GM12873 (cell line): ENCODE data around the gene PPP2R1B.

Experiments
- TF ChIP-seq, protein P1 (sequence below): IDR thresholded peaks from 2 replicates; pipeline ENCODE4 v1.5.1; 2012; ENCODE audit warnings: low read depth, mild to moderate bottlenecking, moderate library complexity, low read length, control low read depth; ENCODE audit not compliant: insufficient read depth; ENCODE audit errors: missing control alignments

PPP2R1B gene

DNA sequence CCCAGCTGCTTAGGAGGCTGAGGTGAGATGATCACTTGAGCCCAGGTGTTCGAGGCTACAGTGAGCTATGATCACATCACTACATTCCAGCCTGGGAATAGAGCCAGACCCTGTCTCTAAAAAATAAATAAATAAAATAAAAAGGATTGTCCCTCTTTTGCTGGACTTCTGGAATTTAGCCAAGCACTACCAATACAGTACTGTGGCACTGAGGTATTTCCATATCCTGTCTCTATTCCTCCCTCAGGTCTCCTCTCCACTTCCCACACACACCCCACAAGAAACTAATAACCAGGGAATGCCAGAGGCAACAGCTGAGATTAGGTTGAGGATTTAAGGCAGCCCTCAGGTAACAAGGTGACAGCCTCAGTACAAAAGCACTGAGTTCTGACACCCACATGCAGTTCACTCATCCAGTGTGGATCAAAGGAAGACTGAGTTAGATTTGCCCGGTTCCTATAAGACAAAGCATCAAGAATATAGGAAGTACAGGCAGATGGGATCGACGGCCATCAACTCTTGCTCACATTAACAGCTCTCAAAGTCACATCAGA lies 4.5 kb upstream of the PPP2R1B start:
- TF ChIP-seq, protein P1, sequence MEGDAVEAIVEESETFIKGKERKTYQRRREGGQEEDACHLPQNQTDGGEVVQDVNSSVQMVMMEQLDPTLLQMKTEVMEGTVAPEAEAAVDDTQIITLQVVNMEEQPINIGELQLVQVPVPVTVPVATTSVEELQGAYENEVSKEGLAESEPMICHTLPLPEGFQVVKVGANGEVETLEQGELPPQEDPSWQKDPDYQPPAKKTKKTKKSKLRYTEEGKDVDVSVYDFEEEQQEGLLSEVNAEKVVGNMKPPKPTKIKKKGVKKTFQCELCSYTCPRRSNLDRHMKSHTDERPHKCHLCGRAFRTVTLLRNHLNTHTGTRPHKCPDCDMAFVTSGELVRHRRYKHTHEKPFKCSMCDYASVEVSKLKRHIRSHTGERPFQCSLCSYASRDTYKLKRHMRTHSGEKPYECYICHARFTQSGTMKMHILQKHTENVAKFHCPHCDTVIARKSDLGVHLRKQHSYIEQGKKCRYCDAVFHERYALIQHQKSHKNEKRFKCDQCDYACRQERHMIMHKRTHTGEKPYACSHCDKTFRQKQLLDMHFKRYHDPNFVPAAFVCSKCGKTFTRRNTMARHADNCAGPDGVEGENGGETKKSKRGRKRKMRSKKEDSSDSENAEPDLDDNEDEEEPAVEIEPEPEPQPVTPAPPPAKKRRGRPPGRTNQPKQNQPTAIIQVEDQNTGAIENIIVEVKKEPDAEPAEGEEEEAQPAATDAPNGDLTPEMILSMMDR = no peak

DNA sequence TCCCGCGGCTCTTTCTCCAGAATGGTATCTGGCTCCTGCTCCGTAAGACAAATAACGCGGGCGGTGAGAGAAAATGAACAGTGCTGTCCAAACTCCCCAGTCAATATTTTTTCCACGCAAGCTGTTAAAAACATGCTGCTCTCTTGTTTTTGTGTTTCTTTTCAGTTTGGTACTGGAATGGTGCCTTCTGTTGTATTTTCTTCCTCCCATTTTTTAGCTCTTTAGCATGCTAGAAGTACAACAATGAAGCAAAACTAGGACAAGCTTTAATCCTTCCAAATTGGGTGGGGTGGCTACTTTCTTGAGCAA lies 599 bp upstream of the PPP2R1B start:
- TF ChIP-seq, protein P1 = no peak

DNA sequence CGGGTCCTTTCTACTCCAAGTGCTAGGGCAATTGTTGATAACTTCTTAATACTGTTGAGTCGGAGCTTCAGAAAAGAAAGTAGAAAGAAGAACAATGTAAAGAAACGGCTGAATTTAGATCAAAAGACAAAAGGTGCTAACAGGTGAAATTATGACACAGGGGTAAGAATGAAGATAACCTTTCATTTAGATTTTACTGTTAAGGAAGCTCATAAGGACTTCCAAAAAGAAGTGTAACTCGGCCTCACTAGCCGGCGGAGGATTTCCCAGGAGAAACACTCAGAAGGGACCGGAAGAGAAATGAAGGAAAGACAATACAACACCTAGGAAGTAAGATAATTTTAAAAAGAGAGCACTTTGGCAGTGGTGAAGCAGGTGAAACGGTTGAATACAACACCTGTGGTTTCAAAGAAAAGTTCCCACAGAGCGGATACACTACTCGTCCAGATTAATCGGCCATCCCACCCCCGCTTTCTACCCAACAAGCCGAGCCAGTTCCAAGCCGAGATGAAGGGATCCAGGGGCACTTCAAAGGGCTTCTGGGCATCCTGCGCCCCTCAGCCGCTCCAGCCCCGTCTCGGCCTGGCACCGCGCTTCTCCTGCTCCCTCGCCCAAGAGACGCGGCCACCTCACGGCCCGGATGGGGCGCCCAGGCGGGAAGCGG lies 737 bp downstream of the PPP2R1B start:
- TF ChIP-seq, protein P1 = no peak

GRCh38 chr11:111764621-111765020 lies 1.6 kb downstream of the PPP2R1B start:
- TF ChIP-seq, protein P1 = no peak

DNA sequence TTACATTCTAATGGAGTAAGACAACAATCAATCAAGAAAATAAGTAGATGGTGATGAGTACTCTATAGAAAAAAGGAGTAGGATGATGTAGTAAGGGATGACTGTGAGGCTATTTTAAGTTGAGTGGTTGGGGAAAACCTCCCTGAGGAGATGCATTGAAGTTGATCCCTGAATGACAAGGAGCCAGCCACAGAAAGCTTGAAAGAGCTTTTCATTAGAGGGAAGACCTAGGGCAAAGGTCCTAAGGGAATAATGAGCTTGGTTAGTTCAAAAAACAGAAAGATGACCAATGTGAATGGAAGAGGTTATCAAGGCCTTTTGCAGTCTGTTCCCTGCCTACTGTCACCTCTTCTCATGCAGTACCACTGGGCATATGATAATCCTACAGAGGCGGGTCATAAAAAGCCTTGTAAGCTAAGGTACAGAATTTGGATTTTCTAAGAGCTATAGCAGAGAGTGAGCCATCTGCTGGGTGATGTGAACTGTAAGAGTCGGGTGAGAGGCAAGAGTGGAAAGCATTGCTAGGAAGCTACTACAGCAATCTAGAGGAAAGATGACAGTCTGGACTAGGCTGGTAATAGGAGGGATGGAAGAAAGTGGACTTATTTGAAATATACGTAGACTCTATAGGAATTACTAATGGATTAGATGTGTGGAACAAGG lies 3.1 kb downstream of the PPP2R1B start:
- TF ChIP-seq, protein P1 = no peak

GRCh38 chr11:111762526-111762925 lies 3.7 kb downstream of the PPP2R1B start:
- TF ChIP-seq, protein P1 = no peak

- TF ChIP-seq, protein P1 = no peak
These were observed 5.2 kb downstream of the PPP2R1B start for GRCh38 chr11:111761036-111761435.
